IMR-90 (cell line): ENCODE measurements around the gene CRHBP. TPM values are rescaled to one million over a fixed set of nuclear protein-coding genes. Genes with fewer than 3 reads are reported as not detected.

Source experiments
- ATAC-seq: fragments of 200-7000 bp; cut with Tn5 transposase; 2 replicates; pipeline ENCODE4 v1.9.1; 2020; ENCODE audit warnings: low read depth, mild to moderate bottlenecking, moderate library complexity
- BruUV-seq: library from RNA; stranded (reverse); fragments of 400-500 nt; replicated peaks from 2 replicates; lab custom pipeline; 2021; lab: Mats Ljungman, UMichigan
- CTCF ChIA-PET: fragments of 300-600 bp; formaldehyde crosslinking; extraction: SDS; loops from one replicate; lab custom pipeline; 2021; ENCODE audit warnings: antibody characterized with exemption; lab: Yijun Ruan, JAX
- POLR2A ChIA-PET: fragments of 300-600 bp; sonication (Branson Sonifier 250); formaldehyde crosslinking; loops from one replicate; lab custom pipeline; 2022; ENCODE audit warnings: antibody characterized with exemption; ENCODE audit not compliant: unreplicated experiment; lab: Charles Lee
- DNase-seq: peaks from one replicate; pipeline ENCODE4 v3.0.0; 2013
- H2AFZ ChIP-seq: replicated peaks from 2 replicates; pipeline ENCODE3; 2013; ENCODE audit warnings: low read length, mild to moderate bottlenecking; ENCODE audit not compliant: poor library complexity
- H2AK5ac ChIP-seq: 2 replicates; pipeline ENCODE4 v1.6.1; 2013; ENCODE audit warnings: low read depth, low read length, inconsistent platforms
- H2AK9ac ChIP-seq: replicated peaks from 2 replicates; pipeline ENCODE3; 2013; ENCODE audit warnings: mild to moderate bottlenecking, low read depth, low read length, moderate library complexity; ENCODE audit not compliant: poor library complexity
- H2BK120ac ChIP-seq: 2 replicates; pipeline ENCODE4 v1.6.1; 2013; ENCODE audit warnings: low read depth, low read length, inconsistent platforms
- H2BK15ac ChIP-seq: 3 replicates; pipeline ENCODE4 v1.6.1; 2013; ENCODE audit warnings: low read depth, low read length, inconsistent platforms
- H2BK20ac ChIP-seq: 2 replicates; pipeline ENCODE4 v1.6.1; 2013; ENCODE audit warnings: low read depth, mild to moderate bottlenecking, inconsistent platforms, low read length, moderate library complexity
- H2BK5ac ChIP-seq: 2 replicates; pipeline ENCODE4 v1.6.1; 2013; ENCODE audit warnings: mild to moderate bottlenecking, low read depth, low read length, inconsistent platforms; ENCODE audit not compliant: poor library complexity, severe bottlenecking
- H3K14ac ChIP-seq: replicated peaks from 2 replicates; pipeline ENCODE4 v1.6.1; 2013; ENCODE audit warnings: low read depth, low read length, inconsistent platforms
- H3K18ac ChIP-seq: 2 replicates; pipeline ENCODE4 v1.6.1; 2013; ENCODE audit warnings: low read depth, low read length, control low read depth
- H3K23ac ChIP-seq: 2 replicates; pipeline ENCODE4 v1.6.1; 2013; ENCODE audit warnings: low read depth, low read length, inconsistent platforms
- H3K27ac ChIP-seq: 2 replicates; pipeline ENCODE4 v1.5.1; 2013; ENCODE audit warnings: mild to moderate bottlenecking, control low read depth, low read length; ENCODE audit not compliant: insufficient read depth
- H3K27me3 ChIP-seq: 2 replicates; pipeline ENCODE4 v1.6.1; 2013; ENCODE audit warnings: low read length; ENCODE audit not compliant: control insufficient read depth, insufficient read depth
- H3K36me3 ChIP-seq: 2 replicates; pipeline ENCODE4 v1.6.1; 2013; ENCODE audit warnings: low read length, mixed read lengths; ENCODE audit not compliant: control insufficient read depth, insufficient read depth
- H3K4ac ChIP-seq: 2 replicates; pipeline ENCODE4 v1.6.1; 2013; ENCODE audit warnings: low read depth, low read length, inconsistent platforms
- H3K4me1 ChIP-seq: 2 replicates; pipeline ENCODE4 v1.6.1; 2013; ENCODE audit warnings: low read length, mixed read lengths; ENCODE audit not compliant: control insufficient read depth, insufficient read depth
- H3K4me2 ChIP-seq: 2 replicates; pipeline ENCODE4 v1.6.1; 2013; ENCODE audit warnings: low read depth, mild to moderate bottlenecking, control low read depth, low read length, moderate library complexity
- H3K4me3 ChIP-seq: 2 replicates; pipeline ENCODE4 v1.5.1; 2013; ENCODE audit warnings: low read depth, mild to moderate bottlenecking, control low read depth, low read length, moderate library complexity; ENCODE audit not compliant: insufficient read depth
- H3K56ac ChIP-seq: 2 replicates; pipeline ENCODE4 v1.6.1; 2013; ENCODE audit warnings: low read length, inconsistent platforms; ENCODE audit not compliant: insufficient read depth; ENCODE audit errors: extremely low read depth
- H3K79me1 ChIP-seq, 2 experiments: 2 replicates each; pipeline ENCODE4 v1.6.1; 2013; ENCODE audit warnings: low read length in 2 of 2, inconsistent platforms in 1 of 2, low read depth in 1 of 2
- H3K9ac ChIP-seq: 2 replicates; pipeline ENCODE4 v1.6.1; 2013; ENCODE audit warnings: low read depth, low read length, control low read depth
- H3K9me1 ChIP-seq: 2 replicates; pipeline ENCODE4 v1.6.1; 2013; ENCODE audit warnings: low read length, inconsistent platforms; ENCODE audit not compliant: insufficient read depth
- H3K9me3 ChIP-seq: 2 replicates; pipeline ENCODE4 v1.6.1; 2013; ENCODE audit warnings: low read length; ENCODE audit not compliant: control insufficient read depth, insufficient read depth
- H4K20me1 ChIP-seq: 2 replicates; pipeline ENCODE4 v1.6.1; 2013; ENCODE audit warnings: low read length, inconsistent platforms; ENCODE audit not compliant: insufficient read depth
- H4K5ac ChIP-seq: 2 replicates; pipeline ENCODE4 v1.6.1; 2013; ENCODE audit warnings: mild to moderate bottlenecking, low read depth, low read length, control low read depth
- H4K8ac ChIP-seq, 2 experiments: 2 replicates each; pipeline ENCODE4 v1.6.1; 2013; ENCODE audit warnings: low read depth in 2 of 2, low read length in 2 of 2, control low read depth in 1 of 2, inconsistent platforms in 1 of 2
- H4K91ac ChIP-seq: 2 replicates; pipeline ENCODE4 v1.6.1; 2013; ENCODE audit warnings: low read depth, low read length, inconsistent platforms; ENCODE audit not compliant: insufficient read depth
- CEBPB ChIP-seq: IDR thresholded peaks from 2 replicates; pipeline ENCODE4 v1.6.1; 2012; ENCODE audit warnings: low read depth, low read length, improper control_type of control experiment
- CHD1 ChIP-seq: IDR thresholded peaks from 2 replicates; pipeline ENCODE4 v1.6.1; 2012; ENCODE audit warnings: low read depth, low read length, improper control_type of control experiment
- CTCF ChIP-seq: conservative IDR thresholded peaks from 2 replicates; pipeline ENCODE4 v1.5.1; 2012; ENCODE audit warnings: mild to moderate bottlenecking, low read depth, low read length, improper control_type of control experiment
- NFE2L2 ChIP-seq: fragments of 150-350 bp; IDR thresholded peaks from 2 replicates; pipeline ENCODE4 v1.6.1; 2016; ENCODE audit warnings: low read depth, mild to moderate bottlenecking, low read length
- WGBS, 2 experiments: methylation state at CpG; one replicate each; pipeline versions ENCODE4 v1.1.5 to v1.1.7; 2013; ENCODE audit warnings: missing lambda C conversion rate in 2 of 2; ENCODE audit not compliant: insufficient read length in 1 of 2; ENCODE audit errors: extremely low coverage in 2 of 2; 5-methylcytosine and 5-hydroxymethylcytosine counted together
- dilution Hi-C: fragments of 300-500 bp; cut with HindIII; formaldehyde crosslinking; loops from one replicate; pipeline ENCODE4 v1.14.3; 2018; ENCODE audit warnings: low sequenced_read_pairs; ENCODE audit not compliant: unreplicated experiment
- in situ Hi-C: fragments of 300-500 bp; cut with MboI; formaldehyde crosslinking; loops from 3 replicates; pipeline ENCODE4 v1.14.3; 2019; ENCODE audit warnings: low sequenced_read_pairs, inconsistent platforms, mixed read lengths
- intact Hi-C: fragments of 100-400 bp; cut with micrococcal nuclease; formaldehyde crosslinking; loops from 2 replicates; pipeline ENCODE4 v1.10.0; 2022
- polyA plus RNA-seq, 3 experiments: library from polyadenylated mRNA; depleted of rRNA; stranded (reverse); fragments of >200 nt; gene quantifications; 2 replicates each; pipeline ENCODE4 v1.2.3, GENCODE V29; 2012; ENCODE audit warnings: low replicate concordance in 1 of 3
- total RNA-seq: library from RNA; depleted of rRNA; stranded (reverse); fragments of >200 nt; gene quantifications from 2 replicates; pipeline ENCODE4 v1.2.3, GENCODE V29; 2012

The CRHBP gene
- total and polyA plus RNA-seq, 2 of the 4 experiments (the other 2 are of a cell fraction) = 0.09 TPM; not detected in 1

- Histone ChIP-seq H3K36me3 (no peaks in the 10 kb centered on the region), H2BK120ac (no peak overlapping the region), H3K27ac (no peak overlapping the region), H2BK15ac (no peak overlapping the region), H4K5ac (no peak overlapping the region), H2BK20ac (no peak overlapping the region), H3K4me2 (no peak overlapping the region), H4K20me1 (no peaks in the 10 kb centered on the region), H3K9me3 (no peaks in the 10 kb centered on the region), H3K27me3 (peaks cover 24% of the 10 kb centered on the region), H3K9me1 (no peaks in the 10 kb centered on the region), H2AK5ac (no peak overlapping the region), H3K4me3 (no peak overlapping the region), H4K8ac (no peak overlapping the region), H3K23ac (no peak overlapping the region), H3K9ac (no peak overlapping the region), H3K4ac (no peak overlapping the region), H3K79me1 (no peaks in the 10 kb centered on the region), H2AK9ac (no peak overlapping the region), H3K18ac (no peak overlapping the region), H4K91ac (no peak overlapping the region), H3K14ac (no peak overlapping the region), H2BK5ac (no peak overlapping the region), H3K4me1 (no peaks in the 10 kb centered on the region), H3K56ac (no peak overlapping the region), H2AFZ (no peak overlapping the region)
- WGBS, 2 experiments = no CpG with 5 or more reads among the region's 1 CpG
- intact Hi-C loops (no loop called here), dilution Hi-C loops (no loop called here), in situ Hi-C loops (no loop called here)
- no peak for TF ChIP-seq NFE2L2
- TF ChIP-seq CHD1 = no peak
- TF ChIP-seq CEBPB = no peak
- no peak for TF ChIP-seq CTCF
- no peak for DNase-seq
- ATAC-seq = no peak
- ChIA-PET CTCF (no interaction called here), POLR2A (no interaction called here)
- no TSS peak for BruUV-seq
Observed at GRCh38 chr5:77003246-77003645, 50.4 kb downstream of the CRHBP start.
